Left lung (tissue), 10 donors: ENCODE measurements around the gene FUT6. TPM values are rescaled to one million over a fixed set of nuclear protein-coding genes. Genes with fewer than 3 reads are reported as not detected.

ENCODE experiments used
- ATAC-seq: fragments of 200-7000 bp; cut with Tn5 transposase; one replicate; pipeline ENCODE4 v1.9.1; 2020; ENCODE audit warnings: moderate library complexity
- DNase-seq, 4 donors: peaks; one replicate each; pipeline ENCODE4 v3.0.0-alpha.2; 2013 to 2020
- H3K27ac ChIP-seq, 2 donors: fragments of 200-600 bp; sonication (generic) in 1 of 2; one replicate each; pipeline versions ENCODE4 v1.5.0 to v1.8.0; 2020 to 2021
- H3K27me3 ChIP-seq, 2 donors: fragments of 200-600 bp; sonication (generic) in 1 of 2; one replicate each; pipeline versions ENCODE4 v1.5.0 to v1.8.0; 2020 to 2021
- H3K36me3 ChIP-seq, 2 donors: fragments of 200-600 bp; sonication (generic) in 1 of 2; one replicate each; pipeline versions ENCODE4 v1.5.0 to v1.8.0; 2020 to 2021
- H3K4me1 ChIP-seq, 2 donors: fragments of 200-600 bp; one replicate each; pipeline ENCODE4 v1.8.0; 2021
- H3K4me3 ChIP-seq, 2 donors: fragments of 200-600 bp; sonication (generic) in 1 of 2; one replicate each; pipeline versions ENCODE4 v1.5.0 to v1.8.0; 2020 to 2021; ENCODE audit warnings: mild to moderate bottlenecking in 1 of 2
- H3K9me3 ChIP-seq, 2 donors: fragments of 200-600 bp; sonication (generic) in 1 of 2; one replicate each; pipeline versions ENCODE4 v1.5.0 to v1.8.0; 2020 to 2021
- CTCF ChIP-seq, 2 donors: fragments of 200-600 bp; sonication (generic) in 1 of 2; IDR thresholded peaks; one replicate each; pipeline versions ENCODE4 v1.5.0 to v1.8.0; 2021; ENCODE audit warnings: antibody characterized with exemption in 2 of 2
- intact Hi-C, 2 donors: fragments of 100-400 bp; cut with DNase I; formaldehyde crosslinking; loops; one replicate each; pipeline versions ENCODE4 v1.11.2 to v1.14.2; 2022
- polyA plus RNA-seq, 6 donors: library from polyadenylated mRNA; unstranded; fragments of 120-200 nt; gene quantifications; one replicate each; pipeline ENCODE4 v1.2.1, GENCODE V29; 2013; ENCODE audit not compliant: insufficient read length in 6 of 6
- total RNA-seq, 2 donors: library from RNA; stranded (reverse); fragmentation: NEBNext Ultra II Directional; extraction: Animal tissue kit (Norgen Biotek cat#: 25700); gene quantifications; one replicate each; pipeline ENCODE4 v1.2.1, GENCODE V29; 2021
- donor health status: DM: no; HTN: yes; CAD: no.
- donor health status: DM: no; HTN: no; CAD: no.

FUT6 gene
- total and polyA plus RNA-seq, 8 donors = 0.32 to 0.87 (median 0.70) TPM

DNA sequence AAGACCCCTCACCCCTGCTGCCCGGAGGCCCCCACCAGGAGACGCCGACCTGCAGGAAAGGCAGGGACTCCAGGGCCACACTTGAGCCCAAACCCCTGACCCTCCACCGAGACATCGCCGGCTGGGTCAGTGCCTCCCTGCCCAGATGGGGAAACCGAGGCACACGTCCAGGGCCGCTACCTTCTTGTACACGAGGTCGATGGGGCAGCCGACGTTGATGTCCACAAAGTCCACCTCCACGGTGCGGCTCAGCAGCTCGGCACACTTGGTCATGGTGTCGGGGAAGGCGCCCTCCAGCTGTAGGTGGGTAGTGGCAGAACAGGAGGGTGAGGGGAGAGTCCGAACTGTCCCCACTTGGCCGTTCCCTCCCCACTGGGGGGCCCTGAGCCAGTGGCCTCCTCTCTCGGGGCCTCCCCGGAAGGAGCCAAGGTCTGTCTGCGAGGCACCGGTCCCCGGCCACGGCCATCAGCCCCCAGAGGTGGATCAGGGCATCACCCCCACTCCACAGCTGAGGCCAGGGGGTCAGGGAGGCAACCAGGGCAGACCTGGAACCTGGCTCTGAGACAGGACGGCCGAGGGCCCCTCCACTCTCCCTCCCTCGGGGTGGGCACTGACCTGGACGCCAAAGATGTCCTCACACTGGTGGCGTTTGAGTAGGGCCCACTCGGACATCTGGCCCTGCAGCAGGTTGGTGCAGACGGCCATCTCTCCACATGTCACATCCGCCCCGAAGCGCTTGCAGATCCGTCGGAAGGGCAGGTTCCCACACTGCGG is 51.9 kb downstream of the FUT6 start:
- H3K36me3 ChIP-seq = peaks cover 0 to 74% of the 10 kb centered on the region in 2 donors
- peak in 1 of 4 donors; percentile 78 for DNase-seq

DNA sequence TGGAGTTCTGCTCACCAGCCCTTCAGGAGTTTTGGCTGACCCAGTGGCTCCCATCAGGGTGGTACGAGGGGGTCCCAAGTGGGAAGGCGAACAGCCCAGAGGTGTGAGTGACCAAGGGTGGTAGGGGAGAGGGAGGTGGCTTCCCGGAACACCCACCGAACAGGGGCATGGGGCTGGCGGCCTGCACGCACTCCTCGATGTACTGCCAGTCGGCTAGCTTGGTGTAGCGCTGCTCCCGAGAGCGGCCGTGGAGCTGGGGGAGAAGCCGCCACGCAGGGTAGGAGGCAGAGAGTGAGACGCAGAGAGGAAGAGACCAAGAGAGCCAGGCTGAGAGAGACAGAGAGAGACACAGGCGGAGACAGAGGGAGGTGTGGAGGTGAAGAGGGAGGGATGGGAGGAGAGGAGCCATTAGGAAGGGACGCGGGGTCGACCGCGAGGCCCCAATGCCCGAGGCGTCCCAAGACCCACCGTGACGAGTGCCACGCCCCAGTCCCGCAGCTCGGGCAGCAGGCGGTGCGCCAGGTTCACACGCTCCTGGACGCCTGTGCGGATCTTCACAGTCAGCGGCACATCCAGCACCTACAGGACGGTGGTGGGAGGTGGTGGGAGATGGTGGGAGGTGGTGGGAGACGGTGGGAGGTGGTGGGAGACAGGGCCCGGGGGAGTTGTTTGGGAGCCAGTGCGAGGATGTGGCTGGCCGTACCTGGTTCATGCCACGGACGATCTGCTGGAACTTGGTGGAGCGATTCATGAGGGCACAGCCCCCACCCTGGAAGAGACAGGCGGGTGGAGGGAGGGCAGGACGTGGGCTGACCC is 52.7 kb downstream of the FUT6 start:
- no peak for ATAC-seq
- Histone ChIP-seq H3K4me1 (peaks cover 4 to 8% of the 10 kb centered on the region in 2 donors), H3K36me3 (peaks cover 0 to 76% of the 10 kb centered on the region in 2 donors), H3K9me3 (no peaks in the 10 kb centered on the region), H3K27ac (no peak overlapping the region), H3K27me3 (no peaks in the 10 kb centered on the region), H3K4me3 (no peak overlapping the region)
- DNase-seq = no peak
- intact Hi-C loops = no loop called here
- no peak for TF ChIP-seq CTCF (IDR thresholded peaks at IDR 0.05)

More for the DNA sequence above, 51.9 kb downstream of the FUT6 start:
- Histone ChIP-seq H3K27me3 (no peaks in the 10 kb centered on the region), H3K4me3 (no peak overlapping the region), H3K27ac (no peak overlapping the region), H3K9me3 (no peaks in the 10 kb centered on the region), H3K4me1 (peaks cover 4 to 8% of the 10 kb centered on the region in 2 donors)
- ATAC-seq = no peak
- no peak for TF ChIP-seq CTCF (IDR thresholded peaks at IDR 0.05)
- intact Hi-C loops = no loop called here

- Histone ChIP-seq H3K27ac (no peak overlapping the region), H3K4me3 (no peak overlapping the region), H3K4me1 (peaks cover 4 to 8% of the 10 kb centered on the region in 2 donors), H3K27me3 (no peaks in the 10 kb centered on the region), H3K36me3 (peaks cover 0 to 76% of the 10 kb centered on the region in 2 donors), H3K9me3 (no peaks in the 10 kb centered on the region)
- intact Hi-C loops = no loop called here
- ATAC-seq (no peak), DNase-seq (peak in 1 of 4 donors; percentile 70)
- no peak for TF ChIP-seq CTCF (IDR thresholded peaks at IDR 0.05)
Observed at GRCh38 chr19:5785423-5785822, 54.1 kb downstream of the FUT6 start.

- H3K27ac ChIP-seq = no peak within 1 kb of the TSS
- H3K9me3 ChIP-seq = no peaks in the 10 kb centered on the region
- peaks cover 0 to under 1% of the 10 kb centered on the region in 2 donors for H3K4me1 ChIP-seq
- DNase-seq (no peak), ATAC-seq (no peak)
- no peaks in the 10 kb centered on the region for H3K27me3 ChIP-seq
- TF ChIP-seq CTCF (IDR thresholded peaks at IDR 0.05) = no peak
- peaks cover 0 to 71% of the 10 kb centered on the region in 2 donors for H3K36me3 ChIP-seq
- intact Hi-C loops = no loop called here
- H3K4me3 ChIP-seq = no peak within 1 kb of the TSS
Observed at GRCh38 chr19:5784581-5785147, 54.8 kb downstream of the FUT6 start, which contains the start of gene PRR22. PRR22 (minus strand) TSS chr19:5784746; CDS start chr19:5784660, 86 bp downstream.
